Prostate gland (tissue), 2 donors: ENCODE results near the gene TAB3.

ENCODE experiments used
- POLR2AphosphoS5 ChIP-seq: sonication (generic); formaldehyde crosslinking; IDR thresholded peaks from one replicate; pipeline ENCODE4 v1.6.1; 2017; ENCODE audit warnings: antibody characterized with exemption
- TF ChIP-seq, protein P1 (sequence below), 4 experiments: fragments of 200-600 bp in 2 of 4; fragments of 450-650 bp in 2 of 4; sonication (generic) in 2 of 4; IDR thresholded peaks; 1 replicate in 3 of 4; 2 replicates in 1 of 4; pipeline ENCODE4 v1.5.1; 2016 to 2019; ENCODE audit warnings: antibody characterized with exemption in 4 of 4, mild to moderate bottlenecking in 2 of 4, moderate library complexity in 2 of 4

GRCh38 chrX:30865612-30866011, 23.4 kb downstream of the TAB3 start:
- no peak for TF ChIP-seq POLR2AphosphoS5
- TF ChIP-seq, protein P1, sequence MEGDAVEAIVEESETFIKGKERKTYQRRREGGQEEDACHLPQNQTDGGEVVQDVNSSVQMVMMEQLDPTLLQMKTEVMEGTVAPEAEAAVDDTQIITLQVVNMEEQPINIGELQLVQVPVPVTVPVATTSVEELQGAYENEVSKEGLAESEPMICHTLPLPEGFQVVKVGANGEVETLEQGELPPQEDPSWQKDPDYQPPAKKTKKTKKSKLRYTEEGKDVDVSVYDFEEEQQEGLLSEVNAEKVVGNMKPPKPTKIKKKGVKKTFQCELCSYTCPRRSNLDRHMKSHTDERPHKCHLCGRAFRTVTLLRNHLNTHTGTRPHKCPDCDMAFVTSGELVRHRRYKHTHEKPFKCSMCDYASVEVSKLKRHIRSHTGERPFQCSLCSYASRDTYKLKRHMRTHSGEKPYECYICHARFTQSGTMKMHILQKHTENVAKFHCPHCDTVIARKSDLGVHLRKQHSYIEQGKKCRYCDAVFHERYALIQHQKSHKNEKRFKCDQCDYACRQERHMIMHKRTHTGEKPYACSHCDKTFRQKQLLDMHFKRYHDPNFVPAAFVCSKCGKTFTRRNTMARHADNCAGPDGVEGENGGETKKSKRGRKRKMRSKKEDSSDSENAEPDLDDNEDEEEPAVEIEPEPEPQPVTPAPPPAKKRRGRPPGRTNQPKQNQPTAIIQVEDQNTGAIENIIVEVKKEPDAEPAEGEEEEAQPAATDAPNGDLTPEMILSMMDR (IDR thresholded peaks at IDR 0.05) = no peak
